Heart left ventricle (tissue), 16 donors: ENCODE data around the gene MYO1B. TPM values are rescaled to one million over a fixed set of nuclear protein-coding genes. Genes with fewer than 3 reads are reported as not detected.

ENCODE experiments used
- ATAC-seq, 4 donors: fragments of 200-7000 bp; cut with Tn5 transposase; one replicate each; pipeline ENCODE4 v1.9.1; 2020 to 2022; ENCODE audit warnings: moderate library complexity in 4 of 4, mild to moderate bottlenecking in 3 of 4, moderate number of reproducible peaks in 1 of 4
- DNase-seq, 5 donors: peaks; one replicate each; pipeline ENCODE4 v3.0.0-alpha.2; 2020
- H3K27ac ChIP-seq, 12 donors: fragments of 200-600 bp; sonication (generic) in 4 of 12; one replicate each; pipeline versions ENCODE4 v1.5.0 to v1.8.0; 2016 to 2022; ENCODE audit warnings: mild to moderate bottlenecking in 2 of 12
- H3K27me3 ChIP-seq, 9 donors: fragments of 200-600 bp; sonication (generic) in 2 of 9; one replicate each; pipeline versions ENCODE4 v1.5.1 to v1.8.0; 2016 to 2022; ENCODE audit warnings: mild to moderate bottlenecking in 3 of 9
- H3K36me3 ChIP-seq, 9 donors: fragments of 200-600 bp; sonication (generic) in 2 of 9; one replicate each; pipeline versions ENCODE4 v1.5.0 to v1.8.0; 2018 to 2022; ENCODE audit warnings: mild to moderate bottlenecking in 2 of 9
- H3K4me1 ChIP-seq, 12 donors: fragments of 200-600 bp; sonication (generic) in 4 of 12; one replicate each; pipeline versions ENCODE4 v1.5.0 to v1.8.0; 2016 to 2022; ENCODE audit warnings: mild to moderate bottlenecking in 3 of 12
- H3K4me3 ChIP-seq, 12 donors: fragments of 200-600 bp; sonication (generic) in 4 of 12; one replicate each; pipeline versions ENCODE4 v1.5.0 to v1.8.0; 2017 to 2022; ENCODE audit warnings: mild to moderate bottlenecking in 9 of 12, moderate library complexity in 4 of 12
- H3K9me3 ChIP-seq, 12 donors: fragments of 200-600 bp; sonication (generic) in 4 of 12; one replicate each; pipeline versions ENCODE4 v1.5.0 to v1.8.0; 2016 to 2022; ENCODE audit warnings: mild to moderate bottlenecking in 1 of 12
- CTCF ChIP-seq, 12 donors: fragments of 200-600 bp; sonication (generic) in 4 of 12; IDR thresholded peaks; one replicate each; pipeline versions ENCODE4 v1.5.0 to v1.8.0; 2018 to 2022; ENCODE audit warnings: antibody characterized with exemption in 12 of 12, mild to moderate bottlenecking in 5 of 12
- POLR2A ChIP-seq, 2 donors: fragments of 450-650 bp; IDR thresholded peaks; one replicate each; pipeline ENCODE4 v1.6.1; 2017; ENCODE audit warnings: antibody characterized with exemption in 2 of 2, mild to moderate bottlenecking in 2 of 2, moderate library complexity in 2 of 2
- WGBS, 4 donors: extraction: QIAGEN DNeasy Blood & Tissue Kit in 2 of 4; methylation state at CpG; one replicate each; pipeline versions ENCODE4 v1.1.5 to v1.1.7; 2013 to 2018; 5-methylcytosine and 5-hydroxymethylcytosine counted together
- intact Hi-C, 10 donors: fragments of 100-400 bp; cut with DNase I; formaldehyde crosslinking; loops; one replicate each; pipeline versions ENCODE4 v1.11.1 to v1.14.2; 2022
- polyA plus RNA-seq, 2 donors: library from polyadenylated mRNA; stranded (reverse); fragments of 200-250 nt; gene quantifications; one replicate each; pipeline ENCODE4 v1.2.3, GENCODE V29; 2013
- total RNA-seq, 9 donors: library from RNA; depleted of rRNA in 2 of 9; stranded (reverse); fragments of >200 nt in 2 of 9; fragmentation: NEBNext Ultra II Directional in 3 of 9; extraction: Animal tissue kit (Norgen Biotek cat#: 25700) in 3 of 9; gene quantifications; one replicate each; pipeline versions ENCODE4 v1.1.0 to v1.2.4, GENCODE V29; 2016 to 2023
- donor health status: ischemic (EF 13 %, LVEDD 7.1; RV severe dilation, severe dysfunction).
- donor health status: healthy with polysubstance abuse.
- donor health status: DM: no; HTN: yes; CAD: no.
- donor health status: DM: no; HTN: no; CAD: no.
- donor health status: ischemic (EF 25% LVEDD 6.9; RV normal size, moderate dysfunction).
- donor health status: ischemic (EF 25% LVEDD 5.7; RV mildly dilated, moderate dysfunction).
- donor health status: healthy.
- donor health status: DM: yes; HTN: yes; CAD: no.
- donor health status: ischemic (EF 35%, LVEDD 5.7; RV mildly dilated, moderate dysfunction).
- donor health status: nonischemic (EF 11% LVEDD 7.7; RV severe dilation, severe dysfunction).
- donor health status: DM: yes; HTN: yes; CAD: no.
- donor health status: PGD.
- donor health status: ischemic (EF 29% LVEDD 5.4; RV normal size, mild dysfunction).
- donor health status: nonischemic (EF 23%, LVEDD 6.1; RV moderate dilation, normal function).

Gene MYO1B
- total and polyA plus RNA-seq, 11 donors = 7.8 to 47.3 (median 15.8) TPM

DNA sequence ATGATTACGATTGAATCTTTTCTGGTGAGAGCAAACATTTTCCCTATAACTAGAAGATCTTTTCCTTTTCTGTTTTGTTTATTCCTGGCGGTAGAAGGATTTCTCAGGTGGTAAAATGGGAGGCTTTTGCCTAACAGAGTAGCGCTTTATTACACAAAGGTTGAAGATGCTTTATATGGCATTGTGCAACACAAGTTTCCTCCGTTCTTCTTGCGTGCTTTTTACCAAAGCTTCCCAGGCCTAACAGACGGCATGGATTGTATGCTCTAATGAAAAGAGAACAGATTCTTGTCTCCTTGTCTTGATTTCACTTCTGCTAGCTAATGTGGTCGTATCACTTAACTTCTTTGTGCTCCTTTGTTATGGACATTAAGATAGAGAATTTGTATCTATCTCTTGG lies 43.8 kb downstream of the MYO1B start:
- no peak for ATAC-seq
- no peak for TF ChIP-seq POLR2A (IDR thresholded peaks at IDR 0.05)
- TF ChIP-seq CTCF (IDR thresholded peaks at IDR 0.05) = no peak
- no peak overlapping the region for H3K4me3 ChIP-seq
- no peaks in the 10 kb centered on the region for H3K9me3 ChIP-seq
- intact Hi-C loops = no loop called here
- H3K4me1 ChIP-seq = peaks cover 0 to 48% (median 13%) of the 10 kb centered on the region in 12 donors
- H3K27me3 ChIP-seq = no peaks in the 10 kb centered on the region
- no peak overlapping the region for H3K27ac ChIP-seq
- WGBS, 4 donors = 64 to 78% (median 73%) methylated on average over 7 of the region's 7 CpGs
- peaks cover 0 to under 1% (median 0%) of the 10 kb centered on the region in 9 donors for H3K36me3 ChIP-seq
- DNase-seq = no peak

DNA sequence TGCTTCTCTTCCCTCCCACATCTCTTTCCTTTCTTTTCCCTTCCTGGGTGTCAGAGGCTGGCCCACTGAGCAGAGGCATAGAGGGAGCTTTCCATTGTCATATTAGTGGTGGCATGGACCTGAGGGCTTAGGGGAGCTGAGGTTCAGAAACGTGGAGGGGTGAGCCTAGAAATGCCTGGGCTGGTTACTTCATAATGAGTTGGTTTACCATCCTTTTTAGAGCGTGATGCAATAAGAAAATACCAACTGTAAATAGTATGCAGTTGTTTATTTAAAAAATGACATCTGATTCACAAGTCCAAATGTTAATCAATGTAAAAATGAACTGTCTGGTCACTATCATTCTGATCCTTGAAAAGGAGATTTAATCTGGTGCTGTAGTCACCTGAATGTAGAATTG lies 46.3 kb downstream of the MYO1B start:
- Histone ChIP-seq H3K4me1 (peaks cover 0 to 67% (median 18%) of the 10 kb centered on the region in 12 donors), H3K9me3 (no peaks in the 10 kb centered on the region), H3K27ac (no peak overlapping the region), H3K4me3 (no peak overlapping the region), H3K36me3 (no peaks in the 10 kb centered on the region), H3K27me3 (no peaks in the 10 kb centered on the region)
- 66 to 82% (median 75%) methylated on average over 2 of the region's 2 CpGs for WGBS, 4 donors
- ATAC-seq = no peak
- TF ChIP-seq POLR2A (IDR thresholded peaks at IDR 0.05) = no peak
- DNase-seq = no peak
- intact Hi-C loops = no loop called here

DNA sequence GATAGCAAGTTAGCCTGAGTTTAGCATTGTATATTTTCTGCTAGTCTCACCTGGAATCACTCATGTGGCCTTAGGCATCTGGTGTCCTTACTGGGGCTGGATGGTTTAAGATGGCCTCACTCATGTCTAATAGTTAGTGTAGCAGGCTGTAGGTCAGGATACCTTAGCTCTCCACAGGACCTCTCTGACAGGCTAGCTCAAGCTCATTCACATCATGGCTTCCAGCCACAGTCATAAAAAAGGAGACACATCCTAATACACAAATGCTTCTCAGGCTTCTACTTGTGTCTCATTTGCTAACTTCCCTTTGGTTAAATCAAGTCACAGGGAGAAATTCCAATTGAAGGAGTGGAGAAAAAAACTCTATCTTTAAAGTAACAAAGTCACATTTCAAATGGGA lies 47.7 kb downstream of the MYO1B start:
- no peaks in the 10 kb centered on the region for H3K27me3 ChIP-seq
- DNase-seq (no peak), ATAC-seq (no peak)
- H3K27ac ChIP-seq = no peak overlapping the region
- no peaks in the 10 kb centered on the region for H3K36me3 ChIP-seq
- H3K4me3 ChIP-seq = no peak overlapping the region
- intact Hi-C loops = no loop called here
- peaks cover 0 to 70% (median 18%) of the 10 kb centered on the region in 12 donors for H3K4me1 ChIP-seq
- no peaks in the 10 kb centered on the region for H3K9me3 ChIP-seq
- TF ChIP-seq POLR2A (IDR thresholded peaks at IDR 0.05) (no peak), CTCF (IDR thresholded peaks at IDR 0.05) (no peak)

GRCh38 chr2:191295088-191295487 lies 49.9 kb downstream of the MYO1B start:
- no peak overlapping the region for H3K4me3 ChIP-seq
- no peaks in the 10 kb centered on the region for H3K36me3 ChIP-seq
- no peak for ATAC-seq
- intact Hi-C loops = no loop called here
- H3K27ac ChIP-seq = peak overlapping the region in 4 of 12 donors; percentile 39 to 47 (median 43)
- H3K4me1 ChIP-seq = peaks cover 0 to 75% (median 17%) of the 10 kb centered on the region in 12 donors
- H3K27me3 ChIP-seq = no peaks in the 10 kb centered on the region
- WGBS, 4 donors = 39 to 54% (median 47%) methylated on average over 3 of the region's 3 CpGs
- TF ChIP-seq POLR2A (IDR thresholded peaks at IDR 0.05) = no peak
- TF ChIP-seq CTCF (IDR thresholded peaks at IDR 0.05) = no peak
- no peak for DNase-seq
- H3K9me3 ChIP-seq = no peaks in the 10 kb centered on the region
